ENCODE results near the gene ZNF385D.

ZNF385D gene

DNA sequence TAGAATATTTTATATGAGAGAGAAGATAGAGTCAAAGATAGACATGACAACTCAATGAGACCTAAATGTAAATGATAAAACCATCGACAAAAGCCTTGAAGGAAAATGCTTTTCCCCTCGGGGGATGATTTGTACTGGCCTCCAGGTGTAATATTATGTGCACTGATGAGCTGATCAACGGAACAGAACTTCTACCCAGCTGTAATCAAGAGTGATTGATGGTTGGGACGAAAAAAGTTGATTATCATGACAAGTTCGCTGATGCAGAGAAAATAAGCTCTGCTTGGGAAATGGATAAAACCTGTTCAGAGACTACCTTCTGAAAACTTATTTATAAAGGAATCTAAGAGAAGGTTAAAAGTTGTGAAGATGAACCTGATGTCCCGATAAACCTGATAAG, 210.7 kb downstream of the ZNF385D start:
- no peaks in the 10 kb centered on the region for H3K4me1 ChIP-seq (ENCODE audit: insufficient read depth, low read length)

GRCh38 chr3:21534462-21534861, 216.5 kb downstream of the ZNF385D start:
- H2AFZ ChIP-seq (ENCODE audit: low read depth, low read length), result no peak overlapping the region
- no peaks in the 10 kb centered on the region for H3K36me3 ChIP-seq (ENCODE audit: insufficient read depth, low read length)
- no peaks in the 10 kb centered on the region for H3K27me3 ChIP-seq (ENCODE audit: insufficient read depth, low read length)
- H3K4me1 ChIP-seq (ENCODE audit: insufficient read depth, low read length), result no peaks in the 10 kb centered on the region
- H3K9me3 ChIP-seq (ENCODE audit: low read length), result no peaks in the 10 kb centered on the region
- no peak overlapping the region for H3K4me3 ChIP-seq (ENCODE audit: low read length)

More for the DNA sequence above, 210.7 kb downstream of the ZNF385D start:
- no peak overlapping the region for H3K4me3 ChIP-seq (ENCODE audit: low read length)
- no peaks in the 10 kb centered on the region for H3K27me3 ChIP-seq (ENCODE audit: insufficient read depth, low read length)
- H3K9me3 ChIP-seq (ENCODE audit: low read length), result no peaks in the 10 kb centered on the region
- no peaks in the 10 kb centered on the region for H3K36me3 ChIP-seq (ENCODE audit: insufficient read depth, low read length)
- H2AFZ ChIP-seq (ENCODE audit: low read depth, low read length), result no peak overlapping the region

DNA sequence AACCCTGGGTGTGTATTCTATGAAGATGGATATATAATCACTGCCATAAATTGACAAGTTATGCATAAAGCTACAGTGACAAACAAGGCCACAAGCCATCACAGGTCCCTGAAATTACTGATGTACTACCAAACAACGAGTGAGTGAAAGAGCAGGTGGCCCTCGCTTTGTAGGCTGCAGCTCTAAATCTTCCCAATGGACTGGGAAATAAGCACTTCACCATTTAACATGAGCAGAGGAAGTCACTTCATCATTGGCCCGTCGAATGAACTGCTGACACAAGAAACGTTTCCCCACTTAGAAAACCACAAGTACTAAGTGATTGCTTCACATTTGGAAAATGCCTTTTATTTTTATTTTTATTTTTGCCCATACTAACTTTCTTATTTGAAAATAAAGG, 218.0 kb downstream of the ZNF385D start:
- Histone ChIP-seq H3K4me3 (ENCODE audit: low read length) (no peak overlapping the region), H2AFZ (ENCODE audit: low read depth, low read length) (no peak overlapping the region), H3K9me3 (ENCODE audit: low read length) (no peaks in the 10 kb centered on the region), H3K27me3 (ENCODE audit: insufficient read depth, low read length) (no peaks in the 10 kb centered on the region), H3K4me1 (ENCODE audit: insufficient read depth, low read length) (no peaks in the 10 kb centered on the region), H3K36me3 (ENCODE audit: insufficient read depth, low read length) (no peaks in the 10 kb centered on the region)

- Histone ChIP-seq H3K4me1 (ENCODE audit: insufficient read depth, low read length) (no peaks in the 10 kb centered on the region), H3K27me3 (ENCODE audit: insufficient read depth, low read length) (no peaks in the 10 kb centered on the region), H3K9me3 (ENCODE audit: low read length) (no peaks in the 10 kb centered on the region), H3K4me3 (ENCODE audit: low read length) (no peak overlapping the region), H2AFZ (ENCODE audit: low read depth, low read length) (no peak overlapping the region), H3K36me3 (ENCODE audit: insufficient read depth, low read length) (no peaks in the 10 kb centered on the region)
Observed at GRCh38 chr3:21531909-21532308, 219.1 kb downstream of the ZNF385D start.

GRCh38 chr3:21528291-21528995, 222.6 kb downstream of the ZNF385D start:
- no peak overlapping the region for H3K4me3 ChIP-seq (ENCODE audit: low read length)
- H3K36me3 ChIP-seq (ENCODE audit: insufficient read depth, low read length), result no peaks in the 10 kb centered on the region
- no peaks in the 10 kb centered on the region for H3K4me1 ChIP-seq (ENCODE audit: insufficient read depth, low read length)
- H2AFZ ChIP-seq (ENCODE audit: low read depth, low read length), result no peak overlapping the region
- no peaks in the 10 kb centered on the region for H3K9me3 ChIP-seq (ENCODE audit: low read length)
- H3K27me3 ChIP-seq (ENCODE audit: insufficient read depth, low read length), result no peaks in the 10 kb centered on the region

DNA sequence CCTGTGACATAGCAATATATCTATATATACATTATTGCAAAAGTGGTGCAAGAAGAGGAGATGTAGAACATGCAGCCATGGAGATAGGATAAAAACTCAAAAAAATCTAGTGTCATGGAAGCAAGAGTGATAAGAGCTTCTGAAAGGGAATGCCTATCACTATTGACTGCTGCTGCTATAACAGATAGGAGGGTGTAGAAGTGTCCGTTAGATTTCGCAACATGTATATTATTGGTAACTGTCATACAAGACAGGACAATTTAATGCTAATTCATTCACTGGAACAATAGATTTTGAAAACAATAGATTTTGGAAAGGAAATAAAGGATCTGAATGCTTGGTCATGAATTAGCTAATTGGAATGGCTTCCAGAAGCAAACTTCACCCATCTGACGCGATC, 224.5 kb downstream of the ZNF385D start:
- Histone ChIP-seq H3K9me3 (ENCODE audit: low read length) (no peaks in the 10 kb centered on the region), H3K4me3 (ENCODE audit: low read length) (no peak overlapping the region), H3K36me3 (ENCODE audit: insufficient read depth, low read length) (no peaks in the 10 kb centered on the region), H3K4me1 (ENCODE audit: insufficient read depth, low read length) (no peaks in the 10 kb centered on the region), H2AFZ (ENCODE audit: low read depth, low read length) (no peak overlapping the region), H3K27me3 (ENCODE audit: insufficient read depth, low read length) (no peaks in the 10 kb centered on the region)

- no peaks in the 10 kb centered on the region for H3K27me3 ChIP-seq (ENCODE audit: insufficient read depth, low read length)
- no peaks in the 10 kb centered on the region for H3K4me1 ChIP-seq (ENCODE audit: insufficient read depth, low read length)
Observed at GRCh38 chr3:21524133-21524532, 226.9 kb downstream of the ZNF385D start.

GRCh38 chr3:21520106-21520963, 230.7 kb downstream of the ZNF385D start:
- Histone ChIP-seq H3K36me3 (ENCODE audit: insufficient read depth, low read length) (no peaks in the 10 kb centered on the region), H3K27me3 (ENCODE audit: insufficient read depth, low read length) (no peaks in the 10 kb centered on the region), H3K9me3 (ENCODE audit: low read length) (no peaks in the 10 kb centered on the region), H3K4me1 (ENCODE audit: insufficient read depth, low read length) (no peaks in the 10 kb centered on the region), H2AFZ (ENCODE audit: low read depth, low read length) (no peak overlapping the region), H3K4me3 (ENCODE audit: low read length) (no peak overlapping the region)

More at GRCh38 chr3:21524133-21524532, 226.9 kb downstream of the ZNF385D start:
- H3K9me3 ChIP-seq (ENCODE audit: low read length), result no peaks in the 10 kb centered on the region
- no peak overlapping the region for H3K4me3 ChIP-seq (ENCODE audit: low read length)
- no peaks in the 10 kb centered on the region for H3K36me3 ChIP-seq (ENCODE audit: insufficient read depth, low read length)
- no peak overlapping the region for H2AFZ ChIP-seq (ENCODE audit: low read depth, low read length)

DNA sequence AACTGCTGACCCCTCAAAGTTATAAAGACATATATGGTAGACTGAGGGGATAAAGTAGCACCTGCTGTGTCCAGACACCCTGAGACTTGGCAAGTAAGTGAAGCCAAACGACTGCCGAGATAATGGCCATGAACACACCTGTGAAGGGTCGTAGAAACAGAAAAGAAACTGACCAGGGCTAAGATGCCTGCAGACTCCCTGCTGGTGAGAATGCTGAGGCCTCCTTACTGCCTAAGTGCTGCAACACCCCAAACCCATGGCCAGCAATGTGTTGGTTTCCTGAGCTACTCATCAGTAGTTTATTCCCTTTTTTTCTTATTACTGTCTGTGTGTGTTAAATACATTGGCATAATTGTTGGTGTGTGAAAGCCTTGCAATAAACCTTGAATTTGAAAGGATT, 233.8 kb downstream of the ZNF385D start:
- no peaks in the 10 kb centered on the region for H3K36me3 ChIP-seq (ENCODE audit: insufficient read depth, low read length)
- H3K27me3 ChIP-seq (ENCODE audit: insufficient read depth, low read length), result no peaks in the 10 kb centered on the region
- no peak overlapping the region for H2AFZ ChIP-seq (ENCODE audit: low read depth, low read length)
- no peaks in the 10 kb centered on the region for H3K4me1 ChIP-seq (ENCODE audit: insufficient read depth, low read length)
- H3K9me3 ChIP-seq (ENCODE audit: low read length), result no peaks in the 10 kb centered on the region
- H3K4me3 ChIP-seq (ENCODE audit: low read length), result no peak overlapping the region

- Histone ChIP-seq H3K27me3 (ENCODE audit: insufficient read depth, low read length) (no peaks in the 10 kb centered on the region), H3K4me3 (ENCODE audit: low read length) (no peak overlapping the region), H3K36me3 (ENCODE audit: insufficient read depth, low read length) (no peaks in the 10 kb centered on the region), H3K9me3 (ENCODE audit: low read length) (no peaks in the 10 kb centered on the region), H3K4me1 (ENCODE audit: insufficient read depth, low read length) (no peaks in the 10 kb centered on the region), H2AFZ (ENCODE audit: low read depth, low read length) (no peak overlapping the region)
Observed at GRCh38 chr3:21515417-21515816, 235.6 kb downstream of the ZNF385D start.

DNA sequence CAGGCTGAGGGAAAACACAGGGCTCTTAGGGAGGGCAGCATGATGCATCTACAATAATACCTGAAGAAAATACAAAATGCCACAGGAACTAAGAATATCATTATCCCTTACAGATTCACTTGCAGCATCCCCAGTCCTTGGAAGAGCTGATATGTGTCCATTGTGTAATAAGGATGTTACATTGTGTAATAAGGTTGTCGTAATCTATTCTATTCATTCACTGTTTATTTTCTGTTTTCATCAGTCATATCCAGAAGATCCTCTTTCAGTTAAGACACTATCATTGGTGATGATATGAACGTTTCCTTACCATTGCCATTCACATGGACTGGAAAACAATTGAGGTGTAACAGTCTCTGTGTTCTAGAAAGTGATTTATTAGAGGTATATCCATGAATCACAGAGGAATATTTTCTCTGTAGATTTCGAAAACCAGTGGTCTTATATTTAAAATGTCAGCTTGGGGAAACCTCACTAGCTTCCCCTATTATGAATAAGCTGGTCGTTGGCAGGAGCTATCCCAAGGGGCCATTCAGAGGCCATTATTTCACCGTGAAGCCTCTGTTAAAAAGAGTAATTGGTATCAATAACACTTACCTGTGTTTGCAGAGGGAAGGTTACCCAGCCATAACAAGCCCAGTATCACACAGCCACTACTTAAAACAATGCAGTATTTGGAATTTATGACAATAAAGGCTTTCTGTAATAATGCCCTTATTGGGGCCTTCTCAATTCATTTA, 241.1 kb downstream of the ZNF385D start:
- H3K36me3 ChIP-seq (ENCODE audit: insufficient read depth, low read length), result no peaks in the 10 kb centered on the region
- H3K4me1 ChIP-seq (ENCODE audit: insufficient read depth, low read length), result no peaks in the 10 kb centered on the region
- no peak overlapping the region for H3K4me3 ChIP-seq (ENCODE audit: low read length)
- H3K9me3 ChIP-seq (ENCODE audit: low read length), result no peaks in the 10 kb centered on the region
- H3K27me3 ChIP-seq (ENCODE audit: insufficient read depth, low read length), result no peaks in the 10 kb centered on the region
- no peak overlapping the region for H2AFZ ChIP-seq (ENCODE audit: low read depth, low read length)

DNA sequence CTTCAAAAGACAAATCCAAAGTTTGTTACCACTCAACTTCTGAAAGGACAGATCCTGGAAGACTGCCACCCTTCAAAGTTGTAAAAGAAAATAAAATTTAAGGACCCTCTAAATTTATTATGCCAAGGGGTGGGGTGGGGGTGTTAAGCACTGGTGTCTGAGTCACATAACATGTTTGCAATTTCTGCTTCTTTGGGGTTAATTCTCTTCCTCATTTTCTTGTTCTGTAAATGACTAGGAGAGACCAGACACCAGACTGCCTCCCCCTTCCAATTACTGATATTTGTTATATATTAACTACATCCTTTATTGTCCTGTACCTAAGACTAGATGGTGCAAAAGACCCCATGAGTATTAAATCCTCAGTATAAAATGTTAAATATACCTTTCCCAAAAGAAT, 242.8 kb downstream of the ZNF385D start:
- no peaks in the 10 kb centered on the region for H3K9me3 ChIP-seq (ENCODE audit: low read length)
- H3K27me3 ChIP-seq (ENCODE audit: insufficient read depth, low read length), result no peaks in the 10 kb centered on the region
- H2AFZ ChIP-seq (ENCODE audit: low read depth, low read length), result no peak overlapping the region
- no peaks in the 10 kb centered on the region for H3K4me1 ChIP-seq (ENCODE audit: insufficient read depth, low read length)
- H3K36me3 ChIP-seq (ENCODE audit: insufficient read depth, low read length), result no peaks in the 10 kb centered on the region
- no peak overlapping the region for H3K4me3 ChIP-seq (ENCODE audit: low read length)
